Activated naive CD8-positive, alpha-beta T cell treated with anti-CD3 and anti-CD28 coated beads, Interleukin-2, amount 50 U/mL, for 16 hours (primary cell): Measurements from ENCODE around the gene NUDC.
"Not testable (repeated sequence)": the region's sequence is repeated elsewhere in the genome, so short reads cannot be mapped to it uniquely, and the experiment has no call there.

Experiments used
- DNase-seq: peaks from one replicate; pipeline ENCODE4 v3.0.0-alpha.2; 2020; ENCODE audit warnings: low read depth, low spot score

Gene NUDC

DNA sequence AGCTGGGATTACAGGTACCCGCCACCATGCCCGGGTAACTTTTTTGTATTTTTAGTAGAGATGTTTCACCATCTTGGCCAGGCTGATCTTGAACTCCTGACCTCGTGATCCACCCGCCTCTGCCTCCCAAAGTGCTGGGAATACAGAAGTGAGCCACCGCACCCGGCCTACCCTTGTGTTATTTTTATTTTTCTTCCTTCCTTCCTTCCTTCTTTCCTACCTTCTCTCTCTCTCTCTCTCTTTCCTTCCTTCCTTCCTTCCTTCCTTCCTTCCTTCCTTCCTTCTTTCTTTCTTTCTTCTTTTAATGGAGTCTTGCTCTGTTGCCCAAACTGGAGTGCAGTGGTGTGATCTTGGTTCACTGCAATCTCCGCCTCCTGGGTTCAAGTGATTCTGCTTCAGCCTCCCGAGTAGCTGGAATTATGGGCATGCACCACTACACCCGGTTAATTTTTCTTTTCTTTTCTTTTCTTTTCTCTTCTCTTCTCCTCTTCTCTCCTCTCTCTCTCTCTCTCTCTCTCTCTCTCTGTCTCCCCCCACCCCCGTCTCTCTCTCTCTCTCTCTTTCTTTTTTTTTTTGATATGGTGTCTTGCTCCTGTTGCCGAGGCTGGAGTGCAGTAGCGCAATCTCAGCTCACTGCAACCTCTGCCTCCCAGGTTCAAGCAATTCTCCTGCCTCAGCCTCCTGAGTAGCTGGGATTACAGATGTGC lies 68.0 kb downstream of the NUDC start:
- DNase-seq = not testable (repeated sequence)

DNA sequence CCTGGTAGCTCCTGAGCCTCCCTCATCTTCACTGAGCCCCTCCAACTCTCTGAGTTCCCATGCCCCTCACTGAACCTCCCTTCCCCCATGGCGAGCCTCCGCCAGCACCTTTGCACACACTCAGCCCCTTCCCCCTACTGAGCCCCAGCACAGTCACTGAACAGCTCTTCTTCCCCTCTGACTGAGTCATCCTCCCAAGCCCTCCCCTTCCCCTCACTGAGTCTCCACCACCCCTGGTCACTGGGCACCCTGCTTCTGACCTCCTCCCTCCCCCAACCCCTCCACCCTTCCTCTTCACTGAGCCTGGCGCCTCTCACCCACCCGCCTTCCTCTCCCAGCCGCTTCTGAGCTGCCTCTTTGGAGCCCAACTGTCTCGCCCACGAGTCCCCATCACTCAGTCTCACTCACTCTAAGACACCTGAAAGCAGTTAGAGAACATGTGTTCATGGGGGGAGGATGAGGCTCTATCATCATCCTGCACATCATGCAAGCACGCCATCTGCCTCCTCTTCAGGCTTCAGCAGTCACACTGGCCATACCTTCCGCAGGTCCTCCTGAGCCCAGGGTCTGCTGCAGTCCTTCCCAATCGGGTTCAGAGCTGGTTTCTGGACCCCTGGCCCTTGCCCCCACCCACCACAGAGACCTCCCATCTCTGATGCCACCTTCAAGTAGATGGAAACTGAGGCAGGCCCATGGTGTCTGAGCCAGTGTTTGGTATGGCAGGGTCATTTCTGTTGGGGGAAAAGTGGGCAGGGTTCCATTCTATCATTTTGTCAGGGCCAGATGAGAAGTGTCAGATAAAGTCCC lies 70.0 kb downstream of the NUDC start:
- no peak for DNase-seq

DNA sequence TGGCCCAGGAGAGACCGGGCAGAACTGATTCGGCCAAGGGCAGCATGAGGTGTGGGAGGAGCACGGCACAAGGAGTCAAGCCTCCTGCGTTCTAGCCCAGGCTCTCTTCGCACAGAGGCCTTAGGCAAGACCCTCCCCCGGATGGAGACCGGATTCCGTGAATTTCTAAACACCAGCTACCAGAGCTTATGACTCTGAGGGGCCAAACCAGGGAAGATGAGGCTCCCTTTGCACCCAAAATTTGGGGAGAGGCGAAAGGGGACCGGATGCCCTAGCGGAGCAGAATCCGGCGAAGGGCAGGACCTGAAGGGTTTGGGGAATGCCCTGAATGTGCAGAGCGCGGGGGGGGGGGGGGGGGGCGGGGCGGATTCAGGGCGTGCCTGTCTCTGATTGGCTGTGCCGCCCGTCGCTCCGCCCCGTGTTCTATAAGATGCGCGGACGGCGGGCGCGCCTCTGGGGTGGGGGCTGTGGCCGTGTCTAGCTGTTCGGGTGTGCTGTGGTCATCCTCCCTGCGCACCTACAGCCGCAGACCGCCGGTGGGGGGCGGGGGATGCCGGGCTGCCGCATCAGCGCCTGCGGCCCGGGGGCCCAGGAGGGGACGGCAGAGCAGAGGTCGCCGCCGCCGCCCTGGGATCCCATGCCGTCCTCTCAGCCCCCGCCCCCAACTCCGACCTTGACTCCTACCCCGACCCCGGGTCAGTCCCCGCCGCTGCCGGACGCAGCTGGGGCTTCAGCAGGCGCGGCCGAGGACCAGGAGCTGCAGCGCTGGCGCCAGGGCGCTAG lies 71.9 kb downstream of the NUDC start, which contains the start of gene TRNP1:
Gene TRNP1 (plus strand): TSS at position 456 of the 783 bp plus-strand sequence. CDS start 95 bp downstream, at position 551.
- peak; percentile 27 for DNase-seq

DNA sequence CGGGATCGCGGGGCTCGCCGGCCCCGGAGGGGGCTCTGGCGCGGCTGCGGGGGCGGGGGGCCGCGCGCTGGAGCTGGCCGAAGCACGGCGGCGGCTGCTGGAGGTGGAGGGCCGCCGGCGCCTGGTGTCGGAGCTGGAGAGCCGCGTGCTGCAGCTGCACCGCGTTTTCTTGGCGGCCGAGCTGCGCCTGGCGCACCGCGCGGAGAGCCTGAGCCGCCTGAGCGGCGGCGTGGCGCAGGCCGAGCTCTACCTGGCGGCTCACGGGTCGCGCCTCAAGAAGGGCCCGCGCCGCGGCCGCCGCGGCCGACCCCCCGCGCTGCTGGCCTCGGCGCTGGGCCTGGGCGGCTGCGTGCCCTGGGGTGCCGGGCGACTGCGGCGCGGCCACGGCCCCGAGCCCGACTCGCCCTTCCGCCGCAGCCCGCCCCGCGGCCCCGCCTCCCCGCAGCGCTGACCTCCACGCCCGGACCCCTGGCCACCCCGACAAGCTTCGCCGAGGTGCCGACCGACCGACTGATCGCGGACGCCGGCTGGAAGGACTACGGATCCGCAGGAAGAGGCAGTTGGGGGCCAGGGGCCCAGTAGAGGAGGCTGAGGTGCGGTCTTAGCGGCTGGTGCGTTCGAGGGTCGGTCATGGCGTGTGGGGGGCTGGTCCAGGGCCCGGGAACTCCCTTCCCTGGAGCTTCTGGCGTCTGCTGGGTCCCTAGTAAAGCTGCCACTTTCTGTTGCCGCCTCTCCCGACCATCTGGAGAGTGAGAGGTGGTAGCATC lies 72.7 kb downstream of the NUDC start:
- no peak for DNase-seq

DNA sequence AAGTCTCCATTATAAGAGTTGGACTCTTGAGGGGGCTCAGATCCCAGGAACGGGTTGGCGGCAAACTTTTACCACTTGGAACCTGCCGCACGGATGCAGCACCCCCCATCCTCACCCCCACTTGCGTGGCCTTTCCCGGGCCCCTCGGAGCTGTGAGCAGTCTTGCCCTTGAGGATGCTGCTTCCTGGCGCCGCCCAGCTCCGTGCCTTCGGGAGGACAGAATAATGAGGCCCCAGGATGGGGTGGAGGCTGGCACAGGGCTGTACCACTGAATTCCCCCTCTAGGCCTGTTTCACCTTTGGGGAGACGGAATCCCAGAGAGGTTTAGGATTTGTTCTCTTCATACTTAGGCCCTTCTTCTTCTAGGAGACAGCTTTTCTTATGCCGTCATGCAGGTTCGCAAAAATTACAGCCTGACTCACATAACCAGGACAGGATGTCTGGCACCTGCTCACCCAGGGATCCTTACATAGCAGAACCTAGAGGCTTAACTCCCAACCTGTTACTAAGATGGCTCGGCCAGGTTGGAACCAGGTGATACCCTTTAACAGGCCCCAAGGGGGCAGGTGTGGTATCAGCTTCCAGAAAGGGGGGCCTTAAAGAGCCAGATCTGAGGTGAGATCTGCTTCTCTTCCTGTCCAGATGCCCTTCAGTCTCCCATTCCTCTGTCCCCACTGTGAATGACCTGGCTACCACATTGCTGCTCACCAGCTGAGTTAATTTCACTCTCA lies 73.4 kb downstream of the NUDC start:
- no peak for DNase-seq

DNA sequence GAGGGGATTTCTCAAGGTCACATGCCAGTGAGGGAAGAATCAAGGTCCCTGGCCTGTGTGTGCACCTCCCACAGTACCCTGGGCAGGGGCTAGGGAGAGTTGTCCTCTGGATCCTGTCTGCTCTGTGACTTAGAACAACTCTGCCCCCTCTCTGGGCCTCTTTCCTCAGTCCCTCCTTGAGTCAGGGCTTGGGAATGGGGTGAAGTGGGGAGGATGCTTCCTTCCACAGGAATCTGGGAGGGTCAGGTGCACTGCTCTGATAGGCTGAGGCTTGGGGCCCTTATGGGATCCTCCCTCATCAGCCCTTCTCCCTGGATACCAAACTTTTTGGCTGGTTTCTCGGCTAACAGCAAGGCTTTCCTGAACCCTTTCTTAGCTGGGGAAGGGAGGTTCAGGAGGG lies 74.5 kb downstream of the NUDC start:
- no peak for DNase-seq
